Nephron (organoid): ENCODE measurements around the gene ZNF862.
A peak's percentile ranks its signal among the peaks of the same experiment; 100 is the strongest.

Experiments
- H3K27ac Mint-ChIP-seq, 3 experiments: 2 replicates each; pipeline ENCODE4 v1.8.0; 2020; ENCODE audit warnings: mixed read lengths in 3 of 3, mild to moderate bottlenecking in 2 of 3, moderate library complexity in 1 of 3
- H3K27me3 Mint-ChIP-seq: 2 replicates; pipeline ENCODE4 v1.8.0; 2021; ENCODE audit warnings: low read depth, mild to moderate bottlenecking, moderate library complexity, mixed read lengths
- H3K36me3 Mint-ChIP-seq: 2 replicates; pipeline ENCODE4 v1.8.0; 2020; ENCODE audit warnings: low read depth, mixed read lengths
- H3K4me1 Mint-ChIP-seq: 2 replicates; pipeline ENCODE4 v1.8.0; 2020; ENCODE audit warnings: mixed read lengths
- H3K4me3 Mint-ChIP-seq, 3 experiments: 2 replicates each; pipeline ENCODE4 v1.8.0; 2020; ENCODE audit warnings: mild to moderate bottlenecking in 3 of 3, mixed read lengths in 3 of 3, moderate library complexity in 2 of 3
- H3K9me3 Mint-ChIP-seq: 2 replicates; pipeline ENCODE4 v1.8.0; 2020; ENCODE audit warnings: mixed read lengths
- TF ChIP-seq, protein P1 (sequence below), 3 experiments: fragments of 200-600 bp; sonication (generic); IDR thresholded peaks; one replicate each; pipeline ENCODE4 v1.5.0; 2021; ENCODE audit warnings: antibody characterized with exemption in 3 of 3; ENCODE audit not compliant: unreplicated experiment in 3 of 3

Gene ZNF862

DNA sequence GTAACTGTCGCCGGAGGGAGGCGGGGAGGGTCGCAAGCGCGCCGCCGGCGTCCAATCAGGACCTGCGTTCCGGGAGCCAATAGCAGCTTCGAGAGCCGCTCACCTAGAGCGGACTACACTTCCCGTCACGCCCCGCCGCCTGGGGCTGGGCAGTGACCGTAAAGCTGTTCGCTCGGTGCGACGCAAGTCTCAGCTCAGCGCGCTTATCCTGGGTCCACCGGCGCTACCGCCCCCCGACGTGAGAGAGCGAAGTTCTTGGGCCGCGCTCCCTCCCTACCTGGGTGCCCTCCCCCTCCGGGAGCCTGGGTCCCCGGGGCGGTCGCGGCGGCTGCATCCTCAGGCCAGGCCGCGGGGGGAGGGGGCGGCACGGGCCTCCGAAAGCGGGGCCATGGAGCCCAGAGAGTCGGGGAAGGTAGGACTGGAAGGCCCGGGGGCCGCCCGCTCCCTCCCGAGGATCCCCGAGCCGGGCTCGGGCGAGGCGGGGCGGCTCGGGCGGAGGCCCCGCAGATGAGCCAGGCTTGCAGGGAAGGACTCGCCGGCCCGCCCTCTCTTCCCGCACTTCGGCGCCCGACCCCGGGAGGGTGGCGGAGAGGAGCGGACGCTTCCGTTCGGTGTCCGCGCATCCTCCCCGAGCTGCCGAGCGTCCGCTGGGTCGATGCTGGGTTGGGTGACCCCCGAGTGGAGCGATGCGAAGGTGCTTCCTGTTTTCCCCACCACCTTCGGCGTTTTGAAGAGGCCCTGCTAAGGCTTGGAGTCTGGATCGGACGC lies at the start of gene ZNF862:
Gene ZNF862, plus strand, starts transcription at position 152 of the 768 bp plus-strand sequence. Its CDS starts 237 bp downstream, at position 389.
- Mint-ChIP-seq H3K4me1 (peaks cover 16% of the 10 kb centered on the region), H3K4me3 (peak within 1 kb of the TSS; percentile 89 to 97 (median 93))

DNA sequence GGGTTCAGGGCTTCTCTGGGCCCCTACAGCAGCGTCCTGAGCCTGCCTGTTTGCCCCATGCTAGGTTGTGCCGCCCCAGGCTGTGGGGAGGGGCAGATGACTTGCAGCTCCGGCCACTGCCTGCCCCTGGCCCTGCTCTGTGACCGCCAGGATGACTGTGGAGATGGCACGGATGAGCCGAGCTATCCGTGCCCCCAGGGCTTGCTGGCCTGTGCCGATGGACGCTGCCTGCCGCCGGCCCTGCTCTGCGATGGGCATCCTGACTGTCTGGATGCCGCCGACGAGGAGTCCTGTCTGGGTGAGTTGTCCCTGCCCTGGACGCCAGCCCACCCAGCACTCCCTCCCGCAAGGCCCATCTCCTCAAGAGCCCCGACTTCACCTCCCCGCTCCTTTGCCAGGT lies 49.1 kb upstream of the ZNF862 start:
- no peaks in the 10 kb centered on the region for H3K4me1 Mint-ChIP-seq
- H3K36me3 Mint-ChIP-seq: no peaks in the 10 kb centered on the region
- H3K9me3 Mint-ChIP-seq: no peaks in the 10 kb centered on the region
- no peak overlapping the region for H3K27ac Mint-ChIP-seq
- TF ChIP-seq, protein P1, sequence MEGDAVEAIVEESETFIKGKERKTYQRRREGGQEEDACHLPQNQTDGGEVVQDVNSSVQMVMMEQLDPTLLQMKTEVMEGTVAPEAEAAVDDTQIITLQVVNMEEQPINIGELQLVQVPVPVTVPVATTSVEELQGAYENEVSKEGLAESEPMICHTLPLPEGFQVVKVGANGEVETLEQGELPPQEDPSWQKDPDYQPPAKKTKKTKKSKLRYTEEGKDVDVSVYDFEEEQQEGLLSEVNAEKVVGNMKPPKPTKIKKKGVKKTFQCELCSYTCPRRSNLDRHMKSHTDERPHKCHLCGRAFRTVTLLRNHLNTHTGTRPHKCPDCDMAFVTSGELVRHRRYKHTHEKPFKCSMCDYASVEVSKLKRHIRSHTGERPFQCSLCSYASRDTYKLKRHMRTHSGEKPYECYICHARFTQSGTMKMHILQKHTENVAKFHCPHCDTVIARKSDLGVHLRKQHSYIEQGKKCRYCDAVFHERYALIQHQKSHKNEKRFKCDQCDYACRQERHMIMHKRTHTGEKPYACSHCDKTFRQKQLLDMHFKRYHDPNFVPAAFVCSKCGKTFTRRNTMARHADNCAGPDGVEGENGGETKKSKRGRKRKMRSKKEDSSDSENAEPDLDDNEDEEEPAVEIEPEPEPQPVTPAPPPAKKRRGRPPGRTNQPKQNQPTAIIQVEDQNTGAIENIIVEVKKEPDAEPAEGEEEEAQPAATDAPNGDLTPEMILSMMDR (IDR thresholded peaks at IDR 0.05; ENCODE audit: unreplicated experiment in 3 of 3): no peak
- no peak overlapping the region for H3K4me3 Mint-ChIP-seq
- peaks cover 39% of the 10 kb centered on the region for H3K27me3 Mint-ChIP-seq

More for the DNA sequence above, at the start of gene ZNF862:
- no peaks in the 10 kb centered on the region for H3K36me3 Mint-ChIP-seq
- peak within 1 kb of the TSS; percentile 59 to 94 (median 93) for H3K27ac Mint-ChIP-seq
- H3K9me3 Mint-ChIP-seq: no peaks in the 10 kb centered on the region
- TF ChIP-seq, protein P1 (IDR thresholded peaks at IDR 0.05; ENCODE audit: unreplicated experiment in 3 of 3): no peak
- H3K27me3 Mint-ChIP-seq: peaks cover 6% of the 10 kb centered on the region

DNA sequence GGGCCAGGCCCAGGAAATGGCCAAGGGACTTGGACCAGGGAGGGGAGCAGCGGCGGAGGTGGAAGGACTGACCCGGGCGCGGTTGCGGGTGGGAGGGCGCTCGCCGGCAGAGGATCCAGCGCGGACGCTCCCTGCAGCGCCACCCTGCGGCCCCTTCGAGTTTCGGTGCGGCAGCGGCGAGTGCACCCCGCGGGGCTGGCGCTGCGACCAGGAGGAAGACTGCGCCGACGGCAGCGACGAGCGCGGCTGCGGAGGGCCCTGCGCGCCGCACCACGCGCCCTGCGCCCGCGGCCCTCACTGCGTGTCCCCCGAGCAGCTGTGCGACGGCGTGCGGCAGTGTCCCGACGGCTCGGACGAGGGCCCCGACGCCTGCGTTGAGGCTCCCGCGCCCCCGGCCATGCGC lies 48.0 kb upstream of the ZNF862 start:
- Mint-ChIP-seq H3K27me3 (peaks cover 44% of the 10 kb centered on the region), H3K4me3 (peak overlapping the region in 1 of 3 experiments; percentile 54), H3K9me3 (no peaks in the 10 kb centered on the region), H3K4me1 (no peaks in the 10 kb centered on the region), H3K27ac (no peak overlapping the region), H3K36me3 (no peaks in the 10 kb centered on the region)
- TF ChIP-seq, protein P1 (IDR thresholded peaks at IDR 0.05; ENCODE audit: unreplicated experiment in 3 of 3): peak; percentile 59 to 69 (median 66)

DNA sequence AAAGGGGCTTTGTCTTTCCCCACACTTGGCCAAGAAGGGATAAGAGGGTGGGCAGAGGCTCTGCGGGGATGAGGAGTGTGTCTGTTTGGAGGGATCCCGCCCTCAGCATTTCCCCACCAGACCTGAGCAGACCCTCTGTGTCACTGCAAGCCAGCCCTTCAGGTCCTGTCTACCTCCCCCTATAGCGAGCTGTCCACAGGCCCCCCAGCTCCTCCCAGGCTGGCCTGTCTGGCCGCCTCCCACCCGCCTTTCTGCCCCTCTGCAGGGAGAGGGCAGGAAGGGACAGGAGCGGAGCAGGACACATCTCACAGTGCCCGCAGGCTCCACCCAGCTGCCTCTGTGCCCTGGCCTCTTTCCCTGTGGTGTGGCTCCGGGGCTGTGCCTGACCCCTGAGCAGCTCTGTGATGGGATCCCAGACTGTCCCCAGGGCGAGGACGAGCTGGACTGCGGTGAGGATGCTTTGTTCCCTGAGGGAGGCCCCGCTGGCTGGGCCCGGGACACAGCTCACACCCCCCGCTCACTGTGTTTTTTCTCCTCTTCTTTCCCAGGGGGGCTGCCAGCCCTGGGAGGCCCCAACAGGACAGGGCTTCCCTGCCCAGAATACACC lies 47.3 kb upstream of the ZNF862 start:
- H3K9me3 Mint-ChIP-seq: no peaks in the 10 kb centered on the region
- no peak overlapping the region for H3K4me3 Mint-ChIP-seq
- TF ChIP-seq, protein P1 (IDR thresholded peaks at IDR 0.05; ENCODE audit: unreplicated experiment in 3 of 3): no peak
- H3K27ac Mint-ChIP-seq: no peak overlapping the region
- H3K27me3 Mint-ChIP-seq: peaks cover 44% of the 10 kb centered on the region
- no peaks in the 10 kb centered on the region for H3K36me3 Mint-ChIP-seq
- no peaks in the 10 kb centered on the region for H3K4me1 Mint-ChIP-seq

DNA sequence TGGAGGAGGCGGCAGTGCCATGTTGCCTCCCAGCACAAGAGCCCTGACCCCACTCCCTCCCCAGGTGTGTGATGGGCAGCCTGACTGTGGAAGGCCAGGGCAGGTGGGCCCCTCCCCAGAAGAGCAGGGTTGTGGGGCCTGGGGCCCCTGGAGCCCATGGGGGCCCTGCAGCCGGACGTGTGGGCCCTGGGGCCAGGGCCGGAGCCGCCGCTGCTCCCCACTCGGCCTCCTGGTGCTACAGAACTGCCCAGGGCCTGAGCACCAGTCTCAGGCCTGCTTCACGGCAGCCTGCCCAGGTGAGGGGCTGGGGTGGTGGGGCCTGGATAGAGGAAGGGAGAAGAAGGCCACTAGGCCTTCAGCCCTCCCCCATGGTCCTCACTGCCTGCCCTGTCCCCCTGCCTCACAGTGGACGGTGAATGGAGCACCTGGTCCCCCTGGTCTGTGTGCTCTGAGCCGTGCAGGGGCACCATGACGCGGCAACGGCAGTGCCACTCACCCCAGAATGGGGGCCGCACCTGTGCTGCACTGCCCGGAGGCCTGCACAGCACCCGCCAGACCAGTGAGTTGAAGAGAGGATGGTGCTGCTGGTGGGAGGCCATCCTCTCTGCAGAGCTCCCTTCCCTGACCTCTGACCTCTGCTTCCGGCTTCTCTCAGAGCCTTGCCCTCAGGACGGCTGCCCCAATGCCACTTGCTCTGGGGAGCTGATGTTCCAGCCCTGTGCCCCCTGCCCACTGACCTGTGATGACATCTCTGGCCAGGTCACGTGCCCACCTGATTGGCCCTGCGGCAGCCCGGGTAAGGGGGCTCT lies 46.6 kb upstream of the ZNF862 start:
- H3K27ac Mint-ChIP-seq: no peak overlapping the region
- TF ChIP-seq, protein P1 (IDR thresholded peaks at IDR 0.05; ENCODE audit: unreplicated experiment in 3 of 3): no peak
- H3K4me3 Mint-ChIP-seq: no peak overlapping the region
- H3K27me3 Mint-ChIP-seq: peaks cover 44% of the 10 kb centered on the region
- H3K36me3 Mint-ChIP-seq: no peaks in the 10 kb centered on the region
- no peaks in the 10 kb centered on the region for H3K9me3 Mint-ChIP-seq
- H3K4me1 Mint-ChIP-seq: no peaks in the 10 kb centered on the region
